Muscle of leg (tissue), 11 donors: ENCODE measurements around the gene STK32C. TPM values are rescaled to one million over a fixed set of nuclear protein-coding genes. Genes with fewer than 3 reads are reported as not detected.
A peak's percentile ranks its signal among the peaks of the same experiment; 100 is the strongest.

Experiments used
- DNase-seq: peaks from one replicate; pipeline ENCODE4 v3.0.0; 2013
- H3K27ac ChIP-seq: one replicate; pipeline ENCODE4 v1.5.1; 2013; ENCODE audit warnings: mild to moderate bottlenecking, low read length, control low read depth
- H3K27me3 ChIP-seq: one replicate; pipeline ENCODE4 v1.6.1; 2013; ENCODE audit warnings: low read length; ENCODE audit not compliant: control insufficient read depth, insufficient read depth
- H3K36me3 ChIP-seq: one replicate; pipeline ENCODE4 v1.6.1; 2013; ENCODE audit warnings: low read length; ENCODE audit not compliant: control insufficient read depth, insufficient read depth
- H3K4me1 ChIP-seq: one replicate; pipeline ENCODE4 v1.6.1; 2013; ENCODE audit warnings: low read length; ENCODE audit not compliant: control insufficient read depth, insufficient read depth
- H3K4me3 ChIP-seq: one replicate; pipeline ENCODE4 v1.5.1; 2013; ENCODE audit warnings: low read length, control low read depth
- H3K9me3 ChIP-seq: replicated peaks from 2 replicates; pipeline ENCODE4 v1.6.1; 2013; ENCODE audit warnings: low read depth, low read length; ENCODE audit not compliant: control insufficient read depth
- WGBS: methylation state at CpG from one replicate; pipeline ENCODE4 v1.1.5; 2013; ENCODE audit warnings: missing lambda C conversion rate; ENCODE audit not compliant: insufficient coverage; 5-methylcytosine and 5-hydroxymethylcytosine counted together
- polyA plus RNA-seq, 8 donors: library from polyadenylated mRNA; unstranded; fragments of 120-200 nt; gene quantifications; one replicate each; pipeline versions ENCODE4 v1.2.1 to v1.2.3, GENCODE V29; 2013; ENCODE audit warnings: inconsistent platforms in 1 of 8, low replicate concordance in 1 of 8; ENCODE audit not compliant: insufficient read length in 8 of 8, insufficient read depth in 1 of 8
- total RNA-seq: library from RNA; stranded (reverse); fragments of 120-200 nt; gene quantifications from one replicate; pipeline ENCODE4 v1.2.4, GENCODE V29; 2013

The STK32C gene
- total and polyA plus RNA-seq, 9 donors = 9.4 to 14.7 (median 12.0) TPM

DNA sequence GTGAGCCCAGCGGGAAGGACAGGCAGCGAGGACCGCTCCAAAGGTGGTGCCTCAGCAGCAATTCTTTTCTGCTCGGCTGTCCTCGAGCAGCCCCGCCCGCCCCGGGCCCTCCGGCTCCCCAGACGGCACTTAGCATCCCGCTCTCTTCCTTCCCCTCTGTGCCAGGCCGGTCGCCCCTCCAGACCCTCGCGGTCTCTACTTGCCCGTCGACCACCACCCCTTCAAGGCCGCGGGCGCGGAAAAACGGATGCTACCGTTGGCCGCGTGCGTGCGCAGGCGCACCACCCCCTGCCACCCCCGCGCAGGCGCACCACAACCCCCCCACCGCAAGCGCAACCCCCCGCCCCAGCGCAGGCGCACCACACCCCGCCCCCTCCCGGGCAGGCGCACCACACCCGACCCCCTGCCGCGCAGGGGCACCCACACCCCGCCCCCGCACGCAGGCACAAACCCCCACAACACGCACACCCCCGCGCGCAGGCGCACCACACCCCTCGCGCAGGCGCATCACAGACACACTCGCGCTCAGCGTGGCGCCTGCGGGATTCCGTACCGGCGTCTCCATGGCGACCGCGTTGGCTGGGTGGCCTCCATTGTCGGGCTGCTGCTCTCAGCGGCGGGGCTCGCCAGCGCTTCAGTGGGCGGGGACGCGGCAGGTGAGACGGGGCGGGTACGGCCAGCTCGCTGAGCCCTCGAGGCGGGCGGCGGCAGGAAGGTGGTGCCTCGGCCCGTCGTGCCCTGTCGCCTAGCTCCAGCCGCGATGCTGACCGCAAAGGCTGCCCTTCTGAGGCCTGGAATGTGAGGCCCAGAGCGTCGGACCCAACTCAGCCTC is 24.1 kb upstream of the STK32C start, which contains the start of gene LRRC27:
Gene LRRC27 (plus strand): TSS at position 593 of the 832 bp plus-strand sequence. CDS start 1,332 bp downstream, outside the sequence.
- no peaks in the 10 kb centered on the region for H3K9me3 ChIP-seq
- H3K27ac ChIP-seq = peak within 1 kb of the TSS; percentile 77
- H3K4me3 ChIP-seq = peak within 1 kb of the TSS; percentile 92
- no peaks in the 10 kb centered on the region for H3K27me3 ChIP-seq
- 0% methylated on average over 67 of the region's 89 CpGs for WGBS
- peak; percentile 99 for DNase-seq
- peaks cover 26% of the 10 kb centered on the region for H3K4me1 ChIP-seq
- H3K36me3 ChIP-seq = peaks cover 5% of the 10 kb centered on the region

DNA sequence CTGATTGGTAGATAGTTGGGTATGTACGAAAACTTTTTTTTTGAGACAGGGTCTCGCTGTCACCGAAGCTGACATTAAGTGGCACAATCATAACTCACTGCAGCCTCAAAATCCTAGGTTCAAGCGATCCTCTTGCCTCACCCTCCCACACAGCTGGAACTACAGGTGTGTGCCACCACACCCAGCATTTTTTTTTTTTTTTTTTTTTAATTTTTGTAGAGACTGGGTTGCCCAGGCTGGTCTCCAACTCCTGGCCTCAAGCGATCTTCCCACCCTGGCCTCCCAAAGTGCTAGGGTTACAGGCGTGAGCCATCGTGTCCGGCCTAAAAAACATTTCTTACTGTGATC is 22.7 kb upstream of the STK32C start:
- Histone ChIP-seq H3K27me3 (no peaks in the 10 kb centered on the region), H3K9me3 (no peaks in the 10 kb centered on the region), H3K4me1 (peaks cover 23% of the 10 kb centered on the region), H3K36me3 (peaks cover 10% of the 10 kb centered on the region), H3K4me3 (no peak overlapping the region), H3K27ac (no peak overlapping the region)
- WGBS = 67% methylated on average over 1 of the region's 8 CpGs
- DNase-seq = no peak

DNA sequence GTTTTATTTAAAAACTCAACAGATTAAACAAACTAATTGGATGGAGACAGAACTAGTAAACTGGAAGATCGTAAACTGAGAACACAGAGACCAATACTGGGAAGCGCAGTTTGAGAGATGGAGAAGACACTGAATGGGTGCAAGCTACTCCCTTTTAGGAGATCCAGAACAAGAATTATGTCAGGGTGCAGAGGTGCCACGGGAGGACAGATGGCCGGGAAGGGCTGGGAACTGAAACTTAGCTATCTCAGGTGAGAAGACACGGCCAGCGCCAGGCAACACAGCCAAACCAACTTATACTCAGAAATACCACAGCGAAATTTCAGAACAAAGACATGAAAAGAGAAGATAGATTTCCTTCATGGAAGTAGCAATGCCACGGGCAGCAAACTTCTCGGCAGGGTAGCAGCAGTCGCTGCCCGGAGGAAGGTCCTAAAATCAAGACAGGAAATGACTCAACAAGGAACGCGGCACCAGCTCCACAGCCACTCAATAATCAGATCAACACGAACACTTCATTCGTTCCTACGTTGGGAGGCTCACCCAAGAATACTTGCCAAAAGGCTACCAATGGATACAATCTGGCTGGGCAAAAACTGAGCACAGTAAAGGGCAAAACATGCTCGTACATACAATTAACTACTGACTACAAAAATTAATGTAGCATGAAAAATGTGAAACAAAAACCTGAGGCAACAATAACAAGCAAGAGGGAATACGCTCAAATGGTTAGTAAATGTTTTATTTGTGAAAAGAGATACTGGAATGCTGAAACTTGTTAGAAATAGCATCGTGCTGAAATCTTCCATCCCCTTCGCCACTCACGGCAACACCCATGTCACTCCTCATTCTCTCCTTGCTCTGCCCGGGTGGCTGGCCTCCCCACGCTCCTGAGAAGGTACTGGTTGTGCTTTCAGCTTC is 22.1 kb upstream of the STK32C start:
- peaks cover 23% of the 10 kb centered on the region for H3K4me1 ChIP-seq
- peak overlapping the region; percentile 10 for H3K4me3 ChIP-seq
- H3K36me3 ChIP-seq = peaks cover 11% of the 10 kb centered on the region
- H3K27me3 ChIP-seq = no peaks in the 10 kb centered on the region
- H3K9me3 ChIP-seq = no peaks in the 10 kb centered on the region
- DNase-seq = no peak
- WGBS = 52% methylated on average over 6 of the region's 23 CpGs
- no peak overlapping the region for H3K27ac ChIP-seq

DNA sequence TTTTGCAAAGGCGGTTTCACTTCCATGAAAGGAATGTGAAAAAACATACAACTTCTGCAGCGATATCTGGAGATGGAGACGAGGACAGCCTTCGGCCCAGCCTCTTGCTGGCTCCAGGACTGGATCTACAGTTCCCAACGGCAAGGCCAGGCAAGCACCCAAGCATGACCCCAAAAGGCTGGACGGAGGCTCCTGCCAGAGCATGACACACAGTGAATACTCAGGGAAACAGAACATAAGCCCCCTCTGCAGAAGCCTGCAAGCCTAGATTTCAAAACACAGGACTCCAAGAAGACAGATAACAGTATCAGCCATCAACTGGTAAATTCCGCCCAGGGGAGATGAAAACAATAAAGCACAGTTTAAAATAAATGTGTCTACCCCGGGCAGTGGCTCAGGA is 21.0 kb upstream of the STK32C start:
- Histone ChIP-seq H3K36me3 (peaks cover 9% of the 10 kb centered on the region), H3K4me3 (no peak overlapping the region), H3K4me1 (peaks cover 23% of the 10 kb centered on the region), H3K9me3 (no peaks in the 10 kb centered on the region), H3K27ac (no peak overlapping the region), H3K27me3 (no peaks in the 10 kb centered on the region)
- WGBS = 16% methylated on average over 4 of the region's 8 CpGs
- DNase-seq = peak; percentile 77

DNA sequence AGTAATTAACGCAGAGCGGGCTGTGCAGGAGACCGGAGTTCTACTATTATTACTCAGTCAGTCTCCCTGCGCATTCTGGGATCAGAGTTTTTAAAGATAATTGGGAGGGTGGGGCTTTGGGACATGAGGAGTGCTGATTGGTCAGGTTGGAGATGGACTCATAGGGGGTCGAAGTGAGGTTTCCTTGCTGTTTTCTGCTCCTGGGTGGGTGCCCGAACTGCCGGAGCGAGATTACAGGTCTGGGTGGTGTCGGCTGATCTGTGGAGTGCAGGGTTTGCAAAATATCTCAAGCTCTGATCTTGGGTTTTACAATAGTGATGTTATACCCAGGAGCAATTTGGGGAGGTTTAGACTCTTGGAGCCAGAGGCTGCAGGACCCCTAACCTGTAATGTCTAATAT is 20.4 kb upstream of the STK32C start:
- no peak for DNase-seq
- no peak overlapping the region for H3K27ac ChIP-seq
- H3K36me3 ChIP-seq = peaks cover 13% of the 10 kb centered on the region
- H3K9me3 ChIP-seq = no peaks in the 10 kb centered on the region
- WGBS = 88% methylated on average over 5 of the region's 9 CpGs
- H3K4me1 ChIP-seq = peaks cover 23% of the 10 kb centered on the region
- no peaks in the 10 kb centered on the region for H3K27me3 ChIP-seq
- no peak overlapping the region for H3K4me3 ChIP-seq

DNA sequence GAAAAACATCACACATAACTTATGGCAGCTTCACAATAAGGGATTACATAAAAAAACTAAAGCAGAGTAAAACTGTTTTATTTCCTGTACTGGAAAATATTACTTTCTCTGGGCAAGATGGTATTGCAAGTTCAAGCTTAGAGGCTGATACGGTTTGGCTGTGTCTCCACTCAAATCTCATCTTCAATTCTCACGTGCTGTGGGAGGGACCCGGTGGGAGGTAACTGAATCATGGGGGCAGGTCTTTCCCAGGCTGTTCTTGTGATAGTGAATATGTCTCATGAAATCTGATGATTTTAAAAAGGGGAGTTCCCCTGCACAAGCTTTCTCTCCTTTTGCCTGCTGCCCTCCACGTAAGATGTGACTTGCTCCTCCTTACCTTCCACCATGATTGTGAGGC is 19.2 kb upstream of the STK32C start:
- Histone ChIP-seq H3K27ac (no peak overlapping the region), H3K4me1 (peaks cover 15% of the 10 kb centered on the region), H3K27me3 (no peaks in the 10 kb centered on the region), H3K4me3 (no peak overlapping the region), H3K36me3 (peaks cover 13% of the 10 kb centered on the region), H3K9me3 (no peaks in the 10 kb centered on the region)
- no peak for DNase-seq
- 67% methylated on average over 1 of the region's 4 CpGs for WGBS

DNA sequence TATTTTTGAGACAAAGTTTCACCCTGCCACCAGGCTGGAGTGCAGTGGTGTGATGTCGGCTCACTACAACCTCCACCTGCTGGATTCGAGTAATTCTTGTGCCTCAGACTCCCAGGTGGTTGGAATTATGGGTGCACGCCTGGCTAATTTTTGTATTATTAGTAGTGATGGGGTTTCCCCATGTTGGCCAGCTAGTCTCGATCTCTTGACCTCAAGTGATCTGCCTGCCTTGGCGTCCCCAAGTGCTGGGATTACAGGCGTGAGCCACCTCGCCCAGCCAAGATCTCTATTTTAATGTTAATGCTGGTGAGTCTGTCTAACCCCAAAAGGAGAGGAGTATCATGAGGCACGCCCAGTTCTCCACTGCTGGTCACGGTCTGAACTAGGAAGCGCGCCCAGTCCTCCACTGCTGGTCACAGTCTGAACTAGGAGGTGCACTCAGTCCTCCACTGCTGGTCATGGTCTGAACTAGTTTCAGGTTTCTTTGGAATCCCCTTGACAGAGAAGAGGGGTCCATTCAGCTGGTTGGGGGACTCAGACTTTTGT is 18.7 kb upstream of the STK32C start:
- Histone ChIP-seq H3K27me3 (no peaks in the 10 kb centered on the region), H3K27ac (no peak overlapping the region), H3K4me3 (no peak overlapping the region), H3K4me1 (peaks cover 15% of the 10 kb centered on the region), H3K36me3 (peaks cover 13% of the 10 kb centered on the region), H3K9me3 (no peaks in the 10 kb centered on the region)
- no peak for DNase-seq
- WGBS = 95% methylated on average over 4 of the region's 11 CpGs

DNA sequence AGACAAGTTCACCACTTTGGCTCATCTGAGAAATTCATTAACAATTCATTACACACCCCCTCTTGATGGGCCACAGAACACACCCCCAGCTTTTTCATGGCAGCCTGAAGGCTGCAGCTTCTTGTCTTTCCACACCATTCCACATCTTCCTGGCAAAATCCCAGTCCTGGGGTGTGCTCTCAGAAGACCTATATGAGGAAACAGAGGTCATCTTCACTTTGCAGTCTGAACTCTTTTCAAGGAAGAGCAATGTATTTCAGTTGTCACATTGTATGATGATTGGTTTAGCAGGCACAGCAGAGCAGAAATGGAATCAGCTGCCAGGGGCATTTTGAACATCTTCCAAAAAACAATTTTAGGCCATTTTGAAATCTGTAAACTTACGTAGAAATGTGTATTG is 16.4 kb upstream of the STK32C start:
- H3K36me3 ChIP-seq = peaks cover 13% of the 10 kb centered on the region

DNA sequence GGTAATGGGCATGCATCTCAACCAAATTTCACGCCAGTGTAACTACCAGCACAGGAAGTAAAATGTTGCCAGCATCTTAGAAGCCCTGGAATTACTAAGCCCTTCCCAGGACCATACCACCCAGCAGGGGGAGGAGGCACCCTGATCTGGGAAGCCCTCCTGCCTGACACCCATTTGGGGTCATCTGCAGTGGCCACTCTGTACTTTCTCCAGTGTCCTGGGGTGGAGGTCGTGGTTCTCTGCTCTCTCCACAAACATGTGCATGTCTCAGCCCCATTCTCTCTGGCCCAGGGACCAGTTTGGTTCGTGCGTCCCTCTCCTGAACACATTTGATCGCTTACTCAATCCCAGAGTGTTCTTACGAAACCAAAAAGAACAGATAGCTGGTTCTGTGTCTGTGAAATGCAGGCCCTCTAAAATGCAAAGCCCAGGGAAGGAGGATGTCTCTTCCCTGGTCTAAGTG is 14.9 kb upstream of the STK32C start:
- Histone ChIP-seq H3K27ac (no peak overlapping the region), H3K4me1 (no peaks in the 10 kb centered on the region), H3K36me3 (peaks cover 13% of the 10 kb centered on the region), H3K4me3 (no peak overlapping the region), H3K9me3 (no peaks in the 10 kb centered on the region), H3K27me3 (no peaks in the 10 kb centered on the region)
- no peak for DNase-seq
- 80% methylated on average over 6 of the region's 6 CpGs for WGBS

More for the DNA sequence above, 16.4 kb upstream of the STK32C start:
- no peak overlapping the region for H3K4me3 ChIP-seq
- no peaks in the 10 kb centered on the region for H3K4me1 ChIP-seq
- WGBS = no CpG with 5 or more reads among the region's 1 CpG
- no peak overlapping the region for H3K27ac ChIP-seq
- H3K27me3 ChIP-seq = no peaks in the 10 kb centered on the region
- H3K9me3 ChIP-seq = no peaks in the 10 kb centered on the region
- DNase-seq = peak; percentile 71

DNA sequence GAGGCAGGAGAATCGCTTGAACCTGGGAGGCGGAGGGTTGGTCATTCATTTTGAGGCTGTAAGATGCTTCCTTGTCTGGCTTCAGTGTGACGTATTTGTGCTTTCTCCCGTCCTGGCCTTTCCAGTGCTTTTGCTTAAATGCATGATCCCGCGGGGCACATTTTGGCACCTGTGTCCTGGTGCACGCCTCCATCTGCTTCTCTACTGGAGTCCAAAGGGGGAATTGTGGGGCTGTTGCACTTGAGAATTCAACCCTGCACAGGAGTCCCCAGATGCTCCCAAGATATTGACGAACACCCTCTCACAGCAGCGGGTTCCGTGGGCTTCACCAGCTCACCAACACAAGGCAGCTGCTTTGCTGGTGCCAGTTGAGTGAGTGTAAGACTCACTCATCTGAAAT is 14.0 kb upstream of the STK32C start:
- Histone ChIP-seq H3K4me1 (no peaks in the 10 kb centered on the region), H3K36me3 (peaks cover 13% of the 10 kb centered on the region), H3K27ac (no peak overlapping the region), H3K4me3 (no peak overlapping the region), H3K27me3 (no peaks in the 10 kb centered on the region), H3K9me3 (no peaks in the 10 kb centered on the region)
- 54% methylated on average over 5 of the region's 10 CpGs for WGBS
- DNase-seq = peak; percentile 37
